ENCODE results near the gene RPS19BP1.
A peak's percentile ranks its signal among the peaks of the same experiment; 100 is the strongest.

The RPS19BP1 gene

GRCh38 chr22:39556970-39557841, 24.7 kb upstream of the RPS19BP1 start:
- Histone ChIP-seq H3K36me3 (no peaks in the 10 kb centered on the region), H3K9ac (peak overlapping the region in 2 of 11 experiments; percentile 27 to 41; a peak in 1 of 22 replicates), H3K4me2 (peak overlapping the region; percentile 49 to 80 (median 66); a peak in 20 of 22 replicates), H3K27ac (no peak overlapping the region), H3K4me1 (peaks cover 0 to 12% (median 2%) of the 10 kb centered on the region in 10 experiments; a peak in 6 of 20 replicates), H3K4me3 (peak overlapping the region in 8 of 10 experiments; percentile 29 to 57 (median 42); a peak in 11 of 20 replicates), H3K27me3 (peaks cover 51 to 75% (median 63%) of the 10 kb centered on the region in 11 experiments), H3K9me3 (replicated peaks in 1 of 11) (no peaks in the 10 kb centered on the region), H4K20me1 (peaks cover 0 to 58% (median 7%) of the 10 kb centered on the region in 11 experiments; a peak in 12 of 22 replicates)
- TF ChIP-seq Cebpa-rat (IDR thresholded peaks at IDR 0.05), result no peak

GRCh38 chr22:39554151-39554550, 21.6 kb upstream of the RPS19BP1 start:
- Histone ChIP-seq H3K9me3 (replicated peaks in 1 of 11) (no peaks in the 10 kb centered on the region), H4K20me1 (peaks cover 0 to 49% (median 7%) of the 10 kb centered on the region in 11 experiments; a peak in 12 of 22 replicates), H3K36me3 (no peaks in the 10 kb centered on the region), H3K27ac (no peak overlapping the region), H3K4me3 (no peak overlapping the region), H3K9ac (no peak overlapping the region), H3K27me3 (peaks cover 40 to 50% (median 43%) of the 10 kb centered on the region in 11 experiments), H3K4me2 (no peak overlapping the region), H3K4me1 (peaks cover 0 to 11% (median 4%) of the 10 kb centered on the region in 10 experiments; a peak in 7 of 20 replicates)
- no peak for TF ChIP-seq Cebpa-rat (IDR thresholded peaks at IDR 0.05)

- Histone ChIP-seq H3K27me3 (peaks cover 33 to 43% (median 36%) of the 10 kb centered on the region in 11 experiments), H3K4me2 (no peak overlapping the region), H3K36me3 (no peaks in the 10 kb centered on the region), H3K9ac (no peak overlapping the region), H3K4me1 (peaks cover 0 to 10% (median 6%) of the 10 kb centered on the region in 10 experiments; a peak in 13 of 20 replicates), H3K27ac (no peak overlapping the region), H4K20me1 (peaks cover 0 to 42% (median 7%) of the 10 kb centered on the region in 11 experiments; a peak in 12 of 22 replicates), H3K9me3 (replicated peaks in 1 of 11) (no peaks in the 10 kb centered on the region), H3K4me3 (no peak overlapping the region)
- no peak for TF ChIP-seq Cebpa-rat (IDR thresholded peaks at IDR 0.05)
Observed at GRCh38 chr22:39553429-39553828, 20.9 kb upstream of the RPS19BP1 start.

GRCh38 chr22:39547587-39547947, 15.0 kb upstream of the RPS19BP1 start:
- Histone ChIP-seq H3K4me2 (peak overlapping the region; percentile 57 to 84 (median 73); a peak in 20 of 22 replicates), H3K27me3 (peaks cover 0 to 4% (median 0%) of the 10 kb centered on the region in 11 experiments; a peak in 1 of 22 replicates), H3K9me3 (replicated peaks in 1 of 11) (no peaks in the 10 kb centered on the region), H3K4me1 (peaks cover 18 to 56% (median 49%) of the 10 kb centered on the region in 10 experiments), H3K36me3 (no peaks in the 10 kb centered on the region), H4K20me1 (peaks cover 0 to 33% (median 0%) of the 10 kb centered on the region in 11 experiments; a peak in 5 of 22 replicates), H3K4me3 (no peak overlapping the region), H3K27ac (no peak overlapping the region), H3K9ac (no peak overlapping the region)
- TF ChIP-seq Cebpa-rat (IDR thresholded peaks at IDR 0.05), result no peak

GRCh38 chr22:39546889-39547586, 14.5 kb upstream of the RPS19BP1 start:
- Histone ChIP-seq H3K27ac (no peak overlapping the region), H3K4me3 (no peak overlapping the region), H4K20me1 (peaks cover 0 to 33% (median 0%) of the 10 kb centered on the region in 11 experiments; a peak in 5 of 22 replicates), H3K4me1 (peaks cover 18 to 57% (median 49%) of the 10 kb centered on the region in 10 experiments), H3K9ac (no peak overlapping the region), H3K9me3 (replicated peaks in 1 of 11) (no peaks in the 10 kb centered on the region), H3K4me2 (peak overlapping the region; percentile 57 to 84 (median 73)), H3K36me3 (no peaks in the 10 kb centered on the region), H3K27me3 (peaks cover 0 to 4% (median 0%) of the 10 kb centered on the region in 11 experiments; a peak in 1 of 22 replicates)
- TF ChIP-seq Cebpa-rat (IDR thresholded peaks at IDR 0.05), result no peak

- Histone ChIP-seq H3K9me3 (replicated peaks in 1 of 11) (no peaks in the 10 kb centered on the region), H3K27me3 (peaks cover 0 to 4% (median 0%) of the 10 kb centered on the region in 11 experiments; a peak in 1 of 22 replicates), H3K4me2 (peak overlapping the region in 10 of 11 experiments; percentile 2 to 84 (median 74); a peak in 19 of 22 replicates), H3K36me3 (no peaks in the 10 kb centered on the region), H3K4me3 (no peak overlapping the region), H3K27ac (no peak overlapping the region), H3K9ac (no peak overlapping the region), H4K20me1 (peaks cover 0 to 33% (median 0%) of the 10 kb centered on the region in 11 experiments; a peak in 5 of 22 replicates), H3K4me1 (peaks cover 18 to 57% (median 48%) of the 10 kb centered on the region in 10 experiments)
- TF ChIP-seq Cebpa-rat (IDR thresholded peaks at IDR 0.05), result no peak
Observed at GRCh38 chr22:39545386-39546365, 13.1 kb upstream of the RPS19BP1 start.

GRCh38 chr22:39543095-39543494, 10.5 kb upstream of the RPS19BP1 start:
- no peak overlapping the region for H3K27ac ChIP-seq
- H3K4me2 ChIP-seq, result peak overlapping the region in 10 of 11 experiments; percentile 1 to 66 (median 59); a peak in 20 of 22 replicates
- no peak overlapping the region for H3K4me3 ChIP-seq
- H3K9ac ChIP-seq, result no peak overlapping the region
- no peaks in the 10 kb centered on the region for H3K36me3 ChIP-seq
- no peaks in the 10 kb centered on the region for H3K9me3 ChIP-seq (replicated peaks in 1 of 11)
- peaks cover 0 to 4% (median 0%) of the 10 kb centered on the region in 11 experiments; a peak in 1 of 22 replicates for H3K27me3 ChIP-seq
- no peak for TF ChIP-seq Cebpa-rat (IDR thresholded peaks at IDR 0.05)
- H3K4me1 ChIP-seq, result peaks cover 18 to 49% (median 43%) of the 10 kb centered on the region in 10 experiments
- peaks cover 0 to 30% (median 0%) of the 10 kb centered on the region in 11 experiments; a peak in 4 of 22 replicates for H4K20me1 ChIP-seq

GRCh38 chr22:39537975-39538374, 5.4 kb upstream of the RPS19BP1 start:
- no peaks in the 10 kb centered on the region for H3K9me3 ChIP-seq (replicated peaks in 1 of 11)
- no peaks in the 10 kb centered on the region for H3K36me3 ChIP-seq
- peaks cover 8 to 43% (median 35%) of the 10 kb centered on the region in 10 experiments; a peak in 19 of 20 replicates for H3K4me1 ChIP-seq
- H3K4me2 ChIP-seq, result no peak overlapping the region
- no peak for TF ChIP-seq Cebpa-rat (IDR thresholded peaks at IDR 0.05)
- H4K20me1 ChIP-seq, result no peaks in the 10 kb centered on the region; a peak in 1 of 22 replicates
- no peak overlapping the region for H3K9ac ChIP-seq
- H3K4me3 ChIP-seq, result no peak overlapping the region
- no peak overlapping the region for H3K27ac ChIP-seq
- no peaks in the 10 kb centered on the region for H3K27me3 ChIP-seq

All from BLaER1 treated with 17β-estradiol and CSF1 and Interleukin-3, amounts not matched to agents 10 nM and 100 nM (cell line).